Ishikawa (cell line): ENCODE results near the gene ITLN1.

Experiments used
- EP300 ChIP-seq: IDR thresholded peaks from 2 replicates; pipeline ENCODE4 v1.6.1; 2012; ENCODE audit warnings: borderline replicate concordance
- TCF12 ChIP-seq: IDR thresholded peaks from 2 replicates; pipeline ENCODE4 v1.6.1; 2012; ENCODE audit warnings: low read depth

- TF ChIP-seq TCF12 (no peak), EP300 (no peak)
These were observed 20.6 kb upstream of the ITLN1 start for GRCh38 chr1:160905617-160905989.
